Fibroblast of gingiva (primary cell): Measurements from ENCODE around the gene CGB7.
A peak's percentile ranks its signal among the peaks of the same experiment; 100 is the strongest.

Experiments
- DNase-seq: peaks from one replicate; pipeline ENCODE4 v3.0.0-alpha.2; 2011; ENCODE audit warnings: low read depth

CGB7 gene

DNA sequence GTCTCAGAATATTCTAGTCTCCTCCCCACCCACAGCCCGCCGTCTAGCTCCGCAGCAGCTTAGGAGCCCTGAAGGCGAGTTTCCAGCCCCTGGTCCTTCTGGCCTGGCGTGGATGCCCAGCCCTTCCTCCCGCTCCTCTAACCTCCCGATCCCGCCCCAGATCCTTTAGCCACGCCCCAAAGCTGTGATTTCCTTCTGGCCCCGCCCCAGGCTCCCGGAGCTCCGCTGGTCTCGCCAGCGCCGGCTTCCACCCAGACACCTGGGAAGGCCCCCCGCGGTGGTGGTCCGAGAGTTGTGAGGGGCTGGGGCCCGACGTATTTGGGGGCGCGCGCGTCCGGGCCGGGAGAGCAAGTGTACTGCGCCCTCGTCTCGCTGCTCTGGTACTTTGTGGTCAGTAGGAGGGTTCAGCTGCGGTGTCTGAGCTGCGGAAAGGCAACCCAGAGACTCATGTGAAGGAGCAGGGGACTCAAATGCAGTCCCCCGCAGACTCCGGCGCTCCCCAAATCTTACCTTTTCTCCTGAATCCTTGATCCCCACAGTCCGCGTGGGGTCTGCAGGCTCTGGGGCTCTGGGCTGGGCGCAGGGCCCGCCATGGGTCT lies at the start of gene CGB7:
TSS of gene CGB7 (minus strand) at position 114 of the 599 bp plus-strand sequence. CDS start 2,374 bp downstream, outside the sequence.
- peak; percentile 17 for DNase-seq

GRCh38 chr19:49106648-49107135 lies 49.1 kb upstream of the CGB7 start:
- peak; percentile 35 for DNase-seq

GRCh38 chr19:49104229-49104864 lies 46.8 kb upstream of the CGB7 start:
- no peak for DNase-seq

- DNase-seq, result no peak
Observed at GRCh38 chr19:49103331-49104085, 46.0 kb upstream of the CGB7 start.

- no peak for DNase-seq
Observed at GRCh38 chr19:49102303-49102702, 44.8 kb upstream of the CGB7 start.

GRCh38 chr19:49101160-49101559 lies 43.6 kb upstream of the CGB7 start:
- no peak for DNase-seq

- DNase-seq, result peak; percentile 57
Observed at GRCh38 chr19:49098795-49099194, 41.2 kb upstream of the CGB7 start.

DNA sequence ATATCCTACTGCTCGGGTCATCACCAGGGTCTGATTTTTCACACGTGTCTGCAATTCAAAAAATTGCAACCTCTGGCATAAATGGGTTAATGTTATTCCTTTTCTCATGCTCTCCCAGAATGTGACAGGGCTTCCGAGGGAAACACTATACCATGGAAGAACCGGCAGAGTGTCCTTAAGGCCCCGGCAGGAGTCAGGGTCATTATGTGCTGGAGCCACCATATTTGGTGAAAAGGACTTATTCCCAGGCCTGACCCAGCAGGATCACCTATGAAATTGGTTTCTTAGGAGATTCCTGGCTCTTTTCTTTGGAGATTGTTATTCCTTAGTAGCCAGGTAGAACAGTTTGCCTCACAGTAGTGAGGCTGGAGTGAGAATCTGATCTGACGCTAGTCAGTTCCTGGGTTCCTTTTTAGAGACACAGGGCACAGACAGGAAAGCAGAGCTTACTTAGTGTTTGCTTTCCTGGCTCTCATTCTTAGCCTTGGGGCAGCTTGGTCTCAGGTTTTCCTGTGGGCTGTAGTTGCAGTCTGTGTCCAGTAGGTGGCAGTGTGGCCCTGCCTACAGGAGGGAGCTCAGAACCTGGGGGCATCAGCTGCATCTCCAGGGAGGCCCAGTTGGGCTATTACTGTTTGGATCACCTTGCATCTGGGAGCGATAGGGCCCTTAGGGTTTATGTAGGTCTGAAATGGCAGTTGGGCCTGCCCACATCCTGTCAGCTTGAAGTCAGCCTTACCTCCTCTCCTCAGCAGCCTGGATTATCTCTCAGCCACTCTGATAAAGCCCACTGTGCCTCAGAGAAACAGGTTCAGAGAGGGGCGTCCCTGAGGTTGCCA lies 40.1 kb upstream of the CGB7 start:
- DNase-seq, result peak; percentile 71

DNA sequence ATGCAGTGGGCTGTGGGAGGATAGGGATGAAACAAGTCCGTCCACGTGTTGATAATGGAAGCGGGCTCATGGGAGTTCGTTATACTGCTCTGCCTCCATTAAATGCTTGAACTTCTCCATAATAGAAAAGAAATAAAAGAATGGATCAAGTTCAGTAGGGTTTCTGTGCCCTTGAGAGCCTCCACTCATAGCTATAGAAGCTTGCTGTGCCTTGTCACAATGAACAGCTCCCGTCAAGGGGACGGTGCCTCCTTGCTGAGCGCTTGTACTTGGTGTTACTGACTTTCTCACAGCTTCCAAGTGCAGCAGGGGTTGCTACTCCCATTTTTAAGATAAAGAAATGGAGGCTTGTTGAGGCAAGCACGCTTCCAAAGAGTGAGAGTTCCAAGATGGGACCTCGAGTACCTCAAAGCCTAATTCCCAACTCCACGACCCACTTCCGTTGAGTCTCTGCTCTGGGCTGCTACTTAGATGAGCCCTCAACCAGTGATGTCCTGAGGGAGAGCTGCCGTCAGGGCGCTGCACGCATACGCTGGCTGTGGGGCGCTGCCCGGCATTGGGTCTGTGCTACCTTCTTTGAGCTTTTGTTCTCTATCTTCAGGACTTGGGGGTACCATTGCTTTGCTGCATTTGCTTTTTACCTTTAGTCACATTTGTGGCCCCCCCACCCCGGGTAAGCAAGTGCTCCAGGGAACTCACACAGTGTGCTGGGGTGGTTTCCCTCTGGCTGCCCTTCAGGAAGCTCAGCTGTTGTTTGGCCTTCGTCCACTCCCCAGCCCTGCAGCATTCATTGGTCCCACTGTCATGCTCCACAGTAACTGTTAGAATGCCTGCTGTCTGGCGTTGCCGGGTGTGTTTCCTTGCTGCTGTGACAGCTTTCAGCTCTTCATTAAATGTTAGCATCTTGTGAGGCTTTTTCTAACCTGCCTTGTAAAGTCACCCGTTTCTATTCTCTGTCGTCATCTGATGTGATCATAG lies 37.2 kb upstream of the CGB7 start:
- DNase-seq, result no peak

DNA sequence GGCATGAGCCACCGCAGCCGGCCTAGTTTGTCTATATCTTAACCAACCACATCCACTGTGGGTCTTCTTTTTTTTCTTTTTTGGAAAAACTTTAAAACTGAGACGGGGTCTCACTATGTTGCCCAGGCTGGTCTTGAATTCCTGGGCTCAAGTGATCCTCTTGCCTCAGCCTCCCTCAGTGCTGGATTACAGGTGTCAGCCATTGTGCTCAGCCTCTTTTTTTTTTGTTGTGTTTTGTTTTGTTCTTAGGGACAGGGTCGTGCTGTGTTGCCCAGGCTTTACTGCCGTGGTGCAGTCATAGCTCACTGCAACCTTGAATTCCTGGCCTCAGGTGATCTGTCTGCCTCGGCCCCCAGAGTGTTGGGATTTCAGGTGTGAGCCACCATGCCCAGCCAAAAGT lies 35.1 kb upstream of the CGB7 start:
- no peak for DNase-seq

DNA sequence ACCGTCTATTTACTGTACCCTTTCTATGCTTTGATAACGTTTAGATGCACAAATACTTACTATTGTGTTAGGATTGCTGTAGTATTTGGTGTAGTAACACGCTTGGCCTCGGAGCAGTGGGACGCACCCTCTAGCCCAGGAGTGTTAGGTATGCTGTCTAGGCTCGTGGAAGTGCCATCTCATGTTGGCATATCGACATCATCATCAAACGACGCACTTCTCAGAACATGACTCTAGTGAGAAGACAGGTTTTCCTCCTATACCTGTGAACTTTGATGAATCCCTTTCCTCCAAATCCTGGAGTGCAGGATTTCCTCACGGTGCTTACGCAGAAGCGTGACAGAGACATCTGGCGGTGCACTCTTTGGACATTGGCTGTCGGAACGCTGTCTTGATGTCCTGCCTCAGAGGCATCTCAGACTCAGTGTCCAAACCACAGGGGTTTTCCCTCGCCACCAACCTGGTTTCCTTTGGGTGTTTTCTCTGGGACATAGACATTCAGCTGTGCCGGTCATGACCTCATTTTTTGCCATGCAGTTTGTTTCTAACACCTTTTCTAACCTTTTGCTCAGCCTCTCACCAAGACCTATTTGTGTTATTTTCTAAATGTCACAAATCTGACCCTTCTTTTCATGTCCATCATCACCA lies 34.0 kb upstream of the CGB7 start:
- no peak for DNase-seq

DNA sequence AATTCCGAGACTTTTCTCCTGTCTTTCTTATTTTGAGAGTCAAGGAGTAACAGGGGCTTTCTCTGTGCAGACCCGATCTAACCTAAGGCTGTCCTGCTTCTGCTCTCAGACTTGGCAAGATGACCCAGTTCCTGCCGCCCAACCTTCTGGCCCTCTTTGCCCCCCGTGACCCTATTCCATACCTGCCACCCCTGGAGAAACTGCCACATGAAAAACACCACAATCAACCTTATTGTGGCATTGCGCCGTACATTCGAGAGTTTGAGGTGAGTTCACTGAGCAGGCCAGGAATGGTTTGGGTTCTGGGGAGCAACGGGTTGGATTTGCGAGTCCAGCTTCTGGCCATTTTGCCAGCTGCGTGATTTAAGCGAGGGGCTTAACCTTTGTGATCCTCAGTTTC lies 28.7 kb upstream of the CGB7 start:
- no peak for DNase-seq

DNA sequence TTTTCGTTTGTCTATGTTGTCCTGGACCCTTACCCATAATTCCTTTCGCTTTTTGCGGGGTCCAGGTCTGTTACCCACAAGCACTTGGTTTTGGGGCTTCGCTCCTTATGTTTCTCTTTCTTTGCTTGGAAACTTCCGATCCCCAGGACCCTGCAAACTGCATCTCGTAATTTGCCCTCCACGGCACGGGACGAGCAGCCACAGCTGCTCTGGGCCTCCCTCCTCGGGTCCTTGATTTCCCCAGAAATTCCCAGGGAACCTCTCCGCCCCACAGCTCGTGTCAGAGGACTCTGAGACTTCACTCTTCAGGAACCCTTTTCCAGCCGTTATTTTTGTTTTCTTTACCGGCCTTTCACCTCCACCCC lies 28.3 kb upstream of the CGB7 start:
- DNase-seq, result no peak

DNA sequence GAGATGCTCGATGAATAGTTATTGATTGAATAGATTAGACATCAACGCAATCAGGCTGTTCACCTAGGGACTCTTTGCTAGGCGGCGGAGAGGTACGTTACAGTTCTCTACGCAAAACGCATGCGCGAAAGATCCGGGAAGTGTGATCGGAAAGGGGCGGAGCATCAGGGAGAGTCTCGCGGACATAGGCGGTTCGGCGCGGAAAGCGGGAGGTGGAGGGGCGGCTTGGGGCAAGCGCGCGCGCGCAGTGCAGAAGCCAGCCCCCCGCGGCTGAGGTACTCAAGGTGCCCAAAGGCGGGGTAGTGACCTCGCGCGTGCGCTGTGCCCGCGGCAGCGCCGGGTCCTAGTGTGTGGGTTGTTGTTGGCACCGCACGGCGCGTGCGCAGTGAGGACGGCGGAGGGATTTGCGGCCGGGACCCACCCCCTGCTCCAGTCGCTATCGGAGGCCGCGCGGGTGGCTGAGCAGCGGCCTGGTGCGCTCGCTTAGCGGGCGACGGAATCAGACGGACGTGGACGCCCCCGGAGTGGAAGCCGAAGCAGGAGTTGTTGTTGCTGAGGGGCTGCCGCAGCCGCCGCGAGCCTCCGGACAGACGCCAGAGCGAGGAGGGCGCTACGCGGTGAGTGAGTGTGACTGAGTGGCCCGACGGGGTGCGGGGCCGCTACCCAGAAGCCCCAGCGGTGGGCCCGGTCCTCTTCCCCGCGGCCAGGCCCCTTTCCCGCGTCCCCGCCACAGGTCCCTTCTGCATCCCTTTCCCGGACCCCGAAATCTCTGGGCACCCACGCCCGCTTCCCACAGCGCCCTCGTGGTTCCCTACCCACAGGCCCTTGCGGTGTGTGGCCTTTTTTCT lies 27.7 kb upstream of the CGB7 start, which contains the start of gene SNRNP70:
TSS of gene SNRNP70 (plus strand) at position 432 of the 848 bp plus-strand sequence. CDS start 964 bp downstream, outside the sequence.
- DNase-seq, result peak; percentile 100

- DNase-seq, result no peak
Observed at GRCh38 chr19:49084206-49085019, 26.9 kb upstream of the CGB7 start.

DNA sequence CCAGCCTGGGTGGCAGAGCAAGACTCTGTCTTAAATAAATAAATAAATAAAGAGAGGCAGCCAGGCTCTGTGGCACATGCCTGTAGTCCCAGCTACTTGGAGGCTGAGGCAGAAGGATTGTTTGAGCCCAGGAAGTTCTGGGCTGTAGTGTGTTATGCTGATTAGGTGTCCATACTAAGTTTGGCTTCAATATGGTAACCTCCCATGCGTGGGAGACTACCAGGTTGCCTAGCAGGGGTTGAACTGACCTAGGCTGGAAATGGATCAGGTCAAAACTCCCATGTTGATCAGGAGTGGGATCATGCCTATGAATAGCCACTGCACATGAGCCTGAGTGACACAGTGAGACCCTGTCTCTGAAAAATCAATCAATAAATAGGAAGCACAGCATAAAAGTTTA lies 23.7 kb upstream of the CGB7 start:
- DNase-seq, result no peak

GRCh38 chr19:49080392-49080791 lies 22.8 kb upstream of the CGB7 start:
- DNase-seq, result no peak

DNA sequence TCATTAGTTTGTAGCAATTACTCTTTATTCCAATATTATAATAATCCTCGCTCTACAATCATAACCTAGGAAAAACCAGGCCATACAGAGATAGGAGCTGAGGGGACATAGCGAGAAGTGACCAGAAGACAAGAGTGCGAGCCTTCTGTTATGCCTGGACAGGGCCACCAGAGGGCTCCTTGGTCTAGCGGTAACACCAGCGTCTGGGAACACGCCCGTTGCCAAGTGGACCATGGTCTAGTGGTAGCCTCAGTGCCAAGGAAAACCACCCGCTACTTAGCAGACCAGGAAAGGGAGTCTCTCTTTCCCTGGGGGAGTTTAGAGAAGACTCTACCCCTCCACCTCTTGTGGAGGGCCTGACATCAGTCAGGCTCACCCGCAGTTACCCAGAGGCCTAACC lies 17.3 kb upstream of the CGB7 start:
- DNase-seq, result peak; percentile 59
